HG03097 (cell line): ENCODE data around the gene TRO.

Source experiments
- ATAC-seq: cut with Tn5 transposase; IDR thresholded peaks from one replicate; pipeline ENCODE4 v1.9.1; 2021; ENCODE audit not compliant: unreplicated experiment, low FRiP score

Gene TRO, protein sequence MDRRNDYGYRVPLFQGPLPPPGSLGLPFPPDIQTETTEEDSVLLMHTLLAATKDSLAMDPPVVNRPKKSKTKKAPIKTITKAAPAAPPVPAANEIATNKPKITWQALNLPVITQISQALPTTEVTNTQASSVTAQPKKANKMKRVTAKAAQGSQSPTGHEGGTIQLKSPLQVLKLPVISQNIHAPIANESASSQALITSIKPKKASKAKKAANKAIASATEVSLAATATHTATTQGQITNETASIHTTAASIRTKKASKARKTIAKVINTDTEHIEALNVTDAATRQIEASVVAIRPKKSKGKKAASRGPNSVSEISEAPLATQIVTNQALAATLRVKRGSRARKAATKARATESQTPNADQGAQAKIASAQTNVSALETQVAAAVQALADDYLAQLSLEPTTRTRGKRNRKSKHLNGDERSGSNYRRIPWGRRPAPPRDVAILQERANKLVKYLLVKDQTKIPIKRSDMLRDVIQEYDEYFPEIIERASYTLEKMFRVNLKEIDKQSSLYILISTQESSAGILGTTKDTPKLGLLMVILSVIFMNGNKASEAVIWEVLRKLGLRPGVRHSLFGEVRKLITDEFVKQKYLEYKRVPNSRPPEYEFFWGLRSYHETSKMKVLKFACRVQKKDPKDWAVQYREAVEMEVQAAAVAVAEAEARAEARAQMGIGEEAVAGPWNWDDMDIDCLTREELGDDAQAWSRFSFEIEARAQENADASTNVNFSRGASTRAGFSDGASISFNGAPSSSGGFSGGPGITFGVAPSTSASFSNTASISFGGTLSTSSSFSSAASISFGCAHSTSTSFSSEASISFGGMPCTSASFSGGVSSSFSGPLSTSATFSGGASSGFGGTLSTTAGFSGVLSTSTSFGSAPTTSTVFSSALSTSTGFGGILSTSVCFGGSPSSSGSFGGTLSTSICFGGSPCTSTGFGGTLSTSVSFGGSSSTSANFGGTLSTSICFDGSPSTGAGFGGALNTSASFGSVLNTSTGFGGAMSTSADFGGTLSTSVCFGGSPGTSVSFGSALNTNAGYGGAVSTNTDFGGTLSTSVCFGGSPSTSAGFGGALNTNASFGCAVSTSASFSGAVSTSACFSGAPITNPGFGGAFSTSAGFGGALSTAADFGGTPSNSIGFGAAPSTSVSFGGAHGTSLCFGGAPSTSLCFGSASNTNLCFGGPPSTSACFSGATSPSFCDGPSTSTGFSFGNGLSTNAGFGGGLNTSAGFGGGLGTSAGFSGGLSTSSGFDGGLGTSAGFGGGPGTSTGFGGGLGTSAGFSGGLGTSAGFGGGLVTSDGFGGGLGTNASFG (N-terminal part only)

DNA sequence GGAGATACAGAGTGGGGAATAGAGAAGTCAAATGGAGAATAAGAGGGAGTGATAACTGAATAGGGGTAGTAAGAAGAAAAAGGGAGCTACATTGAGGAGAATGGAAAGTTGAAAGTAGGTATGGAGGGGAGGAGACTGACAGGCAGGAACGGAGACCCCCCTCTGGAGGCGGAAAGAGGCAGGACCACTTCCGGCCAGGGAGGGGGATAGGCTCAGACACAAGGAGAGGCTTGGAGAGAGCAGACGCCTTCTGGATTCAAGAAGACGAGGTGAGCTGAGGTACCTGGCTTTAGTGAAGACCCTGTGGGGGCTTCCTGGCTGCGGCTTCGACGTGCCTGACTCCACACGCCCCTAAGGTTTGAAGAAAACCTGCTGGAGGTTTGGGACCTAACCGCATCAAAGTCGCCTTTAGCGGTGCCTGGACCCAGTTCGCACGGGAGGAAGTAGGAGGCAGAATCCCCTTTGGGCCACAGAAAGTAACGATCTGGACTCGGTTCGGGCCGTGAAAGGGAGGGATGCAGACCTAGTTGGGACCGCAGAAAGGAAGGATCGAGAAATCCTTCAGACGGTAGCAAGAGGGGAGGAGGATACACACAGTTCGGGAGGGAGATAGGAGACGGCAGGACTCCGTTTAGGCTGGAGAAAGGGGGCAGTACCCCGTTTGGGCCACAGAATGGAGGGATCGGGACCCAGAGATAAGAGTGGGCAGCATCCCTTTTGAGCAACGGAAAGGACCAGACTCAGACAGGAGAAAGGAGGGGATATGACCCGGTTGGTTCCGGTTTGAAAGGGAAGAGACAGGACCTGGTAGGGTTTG, at the start of gene TRO:
TSS of gene TRO (plus strand) at position 215 of the 817 bp plus-strand sequence. CDS start 1,423 bp downstream, outside the sequence.
- ATAC-seq: no peak

DNA sequence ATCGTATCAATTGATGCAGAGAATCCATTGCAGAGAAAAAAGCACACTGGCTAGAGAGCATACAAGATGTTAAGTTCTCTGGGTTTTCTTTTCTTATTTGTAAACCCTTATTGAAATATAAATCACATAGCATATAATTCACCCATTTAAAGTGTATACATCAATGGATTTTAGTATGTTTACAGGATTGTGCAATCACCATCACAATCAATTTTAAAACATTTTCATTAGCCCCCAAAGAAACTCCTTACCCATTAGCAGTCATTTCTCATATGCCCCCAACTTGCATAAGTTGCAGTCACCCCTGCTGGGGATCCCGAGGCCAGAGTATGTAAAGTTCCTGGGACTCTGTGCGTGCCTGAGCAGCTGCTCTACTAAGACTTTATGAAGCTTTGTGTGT, 34.9 kb upstream of the TRO start:
- ATAC-seq: no peak

DNA sequence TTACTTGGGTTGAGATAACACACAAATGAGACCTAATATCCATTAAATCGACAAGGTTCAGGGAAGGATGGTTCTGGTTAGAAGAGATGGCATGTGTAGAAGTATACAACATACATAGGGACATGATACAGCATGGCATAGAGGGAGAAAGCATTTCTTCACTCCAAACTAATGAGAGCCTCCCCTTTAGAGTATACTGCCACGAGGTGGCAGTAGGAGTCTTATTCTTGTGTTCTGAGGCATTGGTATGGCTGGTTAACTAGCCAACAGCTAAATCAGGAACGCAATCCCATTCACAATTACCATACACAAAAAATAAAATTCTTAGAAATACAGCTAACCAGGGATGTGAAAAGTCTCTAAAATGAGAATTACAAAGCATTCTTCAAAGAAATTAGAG, 29.1 kb upstream of the TRO start:
- ATAC-seq: no peak

DNA sequence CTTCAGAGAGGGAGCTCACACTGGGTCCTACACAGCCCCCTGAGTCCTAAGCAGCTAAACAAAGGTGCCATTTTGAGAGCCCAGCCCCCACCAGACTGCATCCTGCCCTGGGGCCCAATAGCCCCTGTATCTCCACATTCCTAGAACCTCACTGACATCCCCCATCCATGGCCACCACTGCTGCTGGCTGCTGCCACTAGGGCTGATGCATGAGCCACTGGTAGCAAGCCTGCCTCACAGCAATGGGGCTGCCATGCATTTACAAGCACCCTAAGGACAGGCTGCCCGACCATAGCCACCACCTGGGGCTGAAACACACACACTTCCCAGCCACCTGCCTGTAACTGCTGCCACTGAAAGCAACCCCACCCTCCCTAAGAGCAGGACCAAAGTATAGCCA, 26.5 kb upstream of the TRO start:
- ATAC-seq: no peak

DNA sequence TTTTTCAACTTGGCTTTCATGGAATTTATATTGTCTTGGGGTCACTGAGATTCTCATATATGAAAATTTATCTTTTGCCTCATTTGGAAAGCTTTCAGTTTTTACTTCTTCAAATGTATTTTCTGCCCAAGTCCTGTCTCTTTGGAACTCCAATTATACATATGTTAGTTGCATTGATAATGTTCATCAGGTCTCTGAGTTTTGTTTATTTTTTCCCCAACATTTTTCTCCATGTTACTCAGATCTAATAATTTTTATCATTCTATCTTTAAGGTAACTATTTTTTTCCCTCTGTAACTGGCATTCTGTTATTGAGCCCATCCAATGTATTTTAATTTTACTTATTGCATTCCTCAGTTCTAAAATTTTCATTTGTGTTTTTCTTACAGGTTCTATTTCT, 10.7 kb upstream of the TRO start:
- no peak for ATAC-seq

DNA sequence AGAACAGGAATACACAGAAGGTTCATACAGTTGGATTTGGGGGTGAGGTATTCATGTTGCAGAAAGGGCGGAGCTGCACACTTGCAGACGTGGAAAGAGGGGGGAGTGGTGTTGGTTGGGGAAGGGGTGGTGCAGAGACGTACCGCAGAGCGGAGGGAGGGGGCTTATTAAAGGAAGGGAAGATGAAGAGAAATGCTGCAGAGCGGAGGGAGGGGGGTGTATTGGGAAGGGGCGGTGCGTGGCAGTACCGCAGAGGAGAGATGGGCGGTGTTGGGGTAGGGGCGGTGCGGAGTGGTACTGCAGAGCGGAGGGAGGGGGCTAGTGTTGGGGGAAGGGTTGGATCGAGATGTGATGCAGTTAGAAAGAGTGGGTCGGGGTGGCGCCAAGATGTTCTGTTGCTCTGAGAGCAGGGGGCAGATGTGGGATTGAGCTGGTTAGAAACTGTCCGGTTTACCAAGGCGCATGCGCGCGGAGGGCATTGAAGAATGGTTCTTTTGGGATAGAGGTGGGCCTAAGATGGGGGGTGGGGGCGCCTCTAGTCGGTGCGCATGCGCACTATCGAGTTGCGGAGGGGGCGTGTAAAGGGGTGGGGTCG, 900 bp downstream of the TRO start:
- no peak for ATAC-seq

DNA sequence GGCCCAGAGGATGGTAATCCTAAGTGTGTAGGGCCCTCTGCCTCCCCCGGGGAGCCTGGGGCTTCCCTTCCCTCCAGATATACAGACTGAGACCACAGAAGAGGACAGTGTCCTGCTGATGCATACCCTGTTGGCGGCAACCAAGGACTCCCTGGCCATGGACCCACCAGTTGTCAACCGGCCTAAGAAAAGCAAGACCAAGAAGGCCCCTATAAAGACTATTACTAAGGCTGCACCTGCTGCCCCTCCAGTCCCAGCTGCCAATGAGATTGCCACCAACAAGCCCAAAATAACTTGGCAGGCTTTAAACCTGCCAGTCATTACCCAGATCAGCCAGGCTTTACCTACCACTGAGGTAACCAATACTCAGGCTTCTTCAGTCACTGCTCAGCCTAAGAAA, 1.9 kb downstream of the TRO start:
- no peak for ATAC-seq

DNA sequence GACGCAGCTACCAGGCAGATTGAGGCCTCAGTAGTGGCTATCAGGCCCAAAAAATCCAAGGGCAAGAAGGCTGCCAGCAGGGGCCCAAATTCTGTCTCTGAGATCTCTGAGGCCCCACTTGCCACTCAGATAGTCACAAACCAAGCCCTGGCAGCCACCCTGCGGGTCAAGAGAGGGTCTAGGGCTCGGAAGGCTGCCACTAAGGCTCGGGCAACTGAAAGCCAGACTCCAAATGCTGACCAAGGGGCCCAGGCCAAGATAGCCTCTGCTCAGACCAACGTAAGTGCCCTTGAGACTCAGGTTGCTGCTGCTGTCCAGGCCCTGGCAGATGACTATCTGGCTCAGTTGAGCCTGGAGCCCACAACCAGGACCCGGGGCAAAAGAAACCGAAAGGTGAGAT, 2.8 kb downstream of the TRO start:
- no peak for ATAC-seq

DNA sequence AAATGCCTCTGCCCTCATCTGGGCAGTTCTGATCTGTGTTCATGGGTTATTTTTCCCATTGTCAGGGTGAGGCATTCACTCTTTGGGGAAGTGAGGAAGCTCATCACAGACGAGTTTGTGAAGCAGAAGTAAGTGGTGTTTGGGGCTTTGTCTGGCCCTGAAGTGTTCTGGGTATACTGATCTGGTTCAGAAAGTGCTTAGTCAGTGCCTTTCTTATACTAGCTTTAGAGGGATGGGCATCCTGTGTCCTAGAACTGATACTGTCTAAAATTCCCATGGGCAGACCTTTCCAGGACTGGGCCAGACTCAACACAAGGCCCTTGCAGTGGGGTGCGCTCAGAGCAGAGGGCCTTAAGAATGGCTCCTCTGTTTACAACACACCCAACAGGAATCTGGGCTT, 6.4 kb downstream of the TRO start:
- no peak for ATAC-seq

DNA sequence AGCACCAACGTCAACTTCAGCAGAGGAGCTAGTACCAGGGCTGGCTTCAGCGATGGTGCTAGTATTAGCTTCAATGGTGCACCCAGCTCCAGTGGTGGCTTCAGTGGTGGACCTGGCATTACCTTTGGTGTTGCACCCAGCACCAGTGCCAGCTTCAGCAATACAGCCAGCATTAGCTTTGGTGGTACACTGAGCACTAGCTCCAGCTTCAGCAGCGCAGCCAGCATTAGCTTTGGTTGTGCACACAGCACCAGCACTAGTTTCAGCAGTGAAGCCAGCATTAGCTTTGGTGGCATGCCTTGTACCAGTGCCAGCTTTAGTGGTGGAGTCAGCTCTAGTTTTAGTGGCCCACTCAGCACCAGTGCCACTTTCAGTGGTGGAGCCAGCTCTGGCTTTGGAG, 8.3 kb downstream of the TRO start:
- no peak for ATAC-seq

DNA sequence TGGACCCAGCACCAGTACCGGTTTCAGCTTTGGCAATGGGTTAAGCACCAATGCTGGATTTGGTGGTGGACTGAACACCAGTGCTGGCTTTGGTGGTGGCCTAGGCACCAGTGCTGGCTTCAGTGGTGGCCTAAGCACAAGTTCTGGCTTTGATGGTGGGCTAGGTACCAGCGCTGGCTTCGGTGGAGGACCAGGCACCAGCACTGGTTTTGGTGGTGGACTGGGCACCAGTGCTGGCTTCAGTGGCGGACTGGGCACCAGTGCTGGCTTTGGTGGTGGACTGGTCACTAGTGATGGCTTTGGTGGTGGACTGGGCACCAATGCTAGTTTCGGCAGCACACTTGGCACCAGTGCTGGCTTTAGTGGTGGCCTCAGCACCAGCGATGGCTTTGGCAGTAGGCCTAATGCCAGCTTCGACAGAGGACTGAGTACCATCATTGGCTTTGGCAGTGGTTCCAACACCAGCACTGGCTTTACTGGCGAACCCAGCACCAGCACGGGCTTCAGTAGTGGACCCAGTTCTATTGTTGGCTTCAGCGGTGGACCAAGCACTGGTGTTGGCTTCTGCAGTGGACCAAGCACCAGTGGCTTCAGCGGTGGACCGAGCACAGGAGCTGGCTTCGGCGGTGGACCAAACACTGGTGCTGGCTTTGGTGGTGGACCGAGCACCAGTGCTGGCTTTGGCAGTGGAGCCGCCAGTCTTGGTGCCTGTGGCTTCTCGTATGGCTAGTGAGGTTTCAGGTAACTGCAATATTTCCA, 9.8 kb downstream of the TRO start:
- no peak for ATAC-seq

DNA sequence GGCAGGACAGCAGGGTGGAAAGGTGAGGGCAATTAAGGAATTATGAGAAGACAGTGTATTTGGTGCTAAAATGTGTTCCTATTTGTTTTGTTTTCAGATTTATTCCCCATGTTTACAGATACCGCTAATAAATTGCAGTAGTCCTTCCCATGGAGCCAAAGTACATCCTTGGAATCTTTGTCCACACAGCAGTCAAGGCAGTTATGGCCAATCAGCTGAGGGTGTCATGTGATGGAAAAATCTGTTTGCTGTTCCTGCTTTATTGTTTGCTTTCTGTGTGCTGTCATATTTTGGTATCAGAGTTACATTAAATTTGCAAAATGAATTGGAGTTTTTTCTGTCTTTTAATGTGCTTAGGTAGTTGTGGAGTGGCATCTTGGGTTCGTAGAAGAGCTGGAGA, 10.5 kb downstream of the TRO start:
- ATAC-seq: no peak

DNA sequence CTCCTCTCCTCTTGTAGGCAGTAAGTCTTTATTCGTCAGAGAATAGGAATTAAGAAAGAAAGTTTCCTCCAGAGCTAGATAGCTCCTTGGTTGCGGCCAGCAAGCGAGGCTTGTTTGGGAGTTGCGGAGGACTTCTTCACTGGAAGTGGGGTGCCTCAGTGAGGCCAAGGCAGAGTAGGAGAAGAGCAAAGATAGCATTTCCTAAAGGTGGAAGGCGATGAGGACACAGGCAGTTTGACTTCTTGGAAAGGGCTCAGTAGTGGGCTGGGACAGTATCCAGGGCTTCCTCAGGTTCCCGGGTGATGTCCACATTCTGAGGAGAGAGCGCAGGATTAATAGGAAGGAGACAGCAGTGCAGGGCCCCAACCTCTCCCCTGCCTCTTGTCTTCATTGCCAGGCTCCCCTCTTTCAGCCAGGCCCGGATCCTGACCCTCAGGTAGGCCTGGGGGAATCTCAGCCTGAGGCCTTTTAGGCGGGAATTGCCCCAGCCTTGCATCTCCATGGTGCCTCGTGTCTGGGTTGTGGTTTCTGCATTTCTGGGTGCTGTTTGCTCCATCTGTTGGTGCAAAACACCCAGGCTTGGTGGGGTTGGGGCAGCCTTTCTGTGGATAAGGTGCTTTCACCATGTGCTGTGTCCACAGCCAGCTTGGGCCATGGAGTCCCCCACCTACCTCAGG, 12.7 kb downstream of the TRO start:
- no peak for ATAC-seq

DNA sequence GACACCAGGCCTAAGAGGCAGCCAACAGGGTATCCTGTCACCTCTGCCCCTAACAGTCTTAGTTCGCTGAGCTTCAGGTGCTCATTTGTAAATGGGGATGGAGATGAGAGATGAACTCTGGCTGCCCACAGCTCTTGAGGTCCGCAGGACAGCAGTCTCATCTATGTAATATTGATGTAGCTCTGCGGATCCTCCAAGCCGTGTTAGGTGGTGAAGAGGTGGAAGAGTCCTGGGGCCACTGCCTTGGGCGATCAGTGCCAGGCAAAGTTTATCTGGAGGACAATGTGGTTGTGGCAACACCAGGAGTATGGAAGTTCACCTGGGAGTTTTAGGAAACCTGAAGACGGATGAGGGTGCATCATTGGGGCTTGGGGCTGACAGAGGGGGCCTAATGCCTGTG, 13.4 kb downstream of the TRO start:
- ATAC-seq: no peak

DNA sequence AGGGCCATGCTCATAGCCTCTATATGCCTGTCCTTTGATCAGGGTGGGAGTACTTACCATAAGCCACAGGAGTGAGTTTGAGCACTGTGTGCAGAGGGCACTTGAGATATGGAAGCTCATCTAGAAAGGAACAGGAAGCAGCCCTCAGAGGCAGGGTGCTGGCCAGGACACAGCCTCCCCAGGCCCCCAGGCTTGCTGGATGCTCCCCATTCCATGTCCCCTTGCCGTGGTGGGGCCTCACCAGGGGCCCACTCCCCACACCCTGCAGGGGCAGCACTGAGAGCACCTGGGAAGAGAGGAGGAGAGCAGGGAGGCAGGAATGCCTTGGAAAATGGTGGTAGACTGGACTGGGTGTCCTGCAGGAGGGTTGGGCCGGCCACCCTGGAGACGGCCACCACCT, 14.3 kb downstream of the TRO start:
- no peak for ATAC-seq

DNA sequence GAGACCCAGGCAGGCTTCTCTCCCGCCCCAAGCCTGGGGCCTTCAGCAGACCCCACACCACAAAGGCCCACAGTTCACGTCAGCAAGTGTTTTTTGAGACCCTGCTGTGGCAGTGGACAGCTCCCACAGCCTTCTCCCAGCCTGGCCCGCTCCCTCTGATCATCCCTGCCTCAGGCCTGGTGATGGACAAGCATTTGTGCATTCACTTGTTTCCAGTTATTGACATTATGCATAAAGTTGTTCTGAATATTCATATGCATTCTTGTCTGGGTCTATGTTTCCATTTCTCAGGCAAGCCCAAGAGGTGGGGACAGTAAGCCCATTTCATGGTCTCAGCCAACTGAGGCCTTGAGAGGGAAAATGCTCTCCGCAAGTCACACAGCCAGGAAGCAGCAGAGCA, 14.7 kb downstream of the TRO start:
- no peak for ATAC-seq

DNA sequence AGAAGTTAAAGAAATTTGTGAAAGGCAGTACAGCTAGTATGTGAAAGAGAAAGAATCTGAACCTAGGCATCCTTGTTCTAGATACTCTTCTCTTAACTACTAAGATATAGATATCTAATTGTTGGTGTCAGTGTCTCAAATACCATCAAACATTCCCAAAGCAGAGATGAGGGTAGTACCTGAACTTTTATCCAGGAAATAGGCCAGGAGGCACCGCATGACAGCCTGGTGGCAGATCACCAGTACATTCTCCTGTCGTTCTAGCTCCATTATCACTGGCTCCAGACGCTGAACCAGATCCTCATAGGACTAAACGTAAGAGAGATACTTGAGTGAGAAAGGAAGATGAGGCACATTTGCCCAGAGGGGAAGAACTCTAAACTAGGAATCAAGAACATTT, 16.8 kb downstream of the TRO start:
- ATAC-seq: no peak

DNA sequence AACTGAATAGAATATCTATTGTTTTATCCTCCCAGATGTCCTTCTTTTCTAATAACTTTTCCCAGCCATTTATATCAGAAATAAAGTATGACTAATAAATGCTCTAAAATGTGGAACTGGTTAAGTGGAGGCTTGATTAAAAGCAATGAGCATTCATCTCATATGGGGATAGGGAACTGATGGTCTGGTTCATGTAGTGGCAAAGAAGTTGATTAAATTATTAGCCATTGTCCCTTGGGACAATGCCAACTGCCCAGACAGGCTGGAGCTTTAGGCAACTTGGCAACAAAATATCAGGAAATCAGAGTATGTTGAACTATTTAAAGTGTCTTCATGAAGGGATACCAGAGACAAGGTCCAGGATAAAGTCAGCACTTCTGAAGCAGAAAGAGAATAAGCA, 24.2 kb downstream of the TRO start:
- ATAC-seq: no peak

DNA sequence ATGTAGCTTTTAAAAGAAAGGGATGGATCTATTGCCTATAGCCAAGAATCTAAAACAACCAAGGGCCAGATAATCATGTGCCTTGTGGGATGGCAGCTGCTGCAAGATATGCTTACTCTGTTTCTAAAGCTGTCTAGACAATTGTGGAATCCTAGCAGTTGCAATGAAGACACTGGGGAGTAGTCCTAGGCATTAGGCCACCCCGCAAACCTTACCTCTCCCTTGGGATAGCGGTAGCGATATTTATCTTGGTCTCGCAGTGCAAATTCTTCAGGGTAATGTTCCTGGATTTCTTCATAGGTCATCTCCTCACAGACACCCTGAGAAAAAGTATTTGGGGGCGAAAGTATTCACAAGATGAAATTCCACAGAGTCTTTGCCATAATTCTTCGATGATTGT, 24.6 kb downstream of the TRO start:
- no peak for ATAC-seq
